ENCODE results near the gene C4orf50. TPM values are rescaled to one million over a fixed set of nuclear protein-coding genes. Genes with fewer than 3 reads are reported as not detected.

C4orf50 gene
- total RNA-seq, 1 donor from 2014 or later, result 0.49 TPM

- Histone ChIP-seq H3K4me3 (no peak overlapping the region), H3K4me1 (peaks cover 8% of the 10 kb centered on the region), H3K36me3 (no peaks in the 10 kb centered on the region), H3K27ac (no peak overlapping the region), H3K9me3 (no peaks in the 10 kb centered on the region), H3K27me3 (no peaks in the 10 kb centered on the region)
- DNase-seq (ENCODE audit: extremely low spot score in 2 of 2), result no peak
- intact Hi-C loops (cut with DNase I), result no loop called here
- TF ChIP-seq POLR2A (IDR thresholded peaks at IDR 0.05), result no peak
- TF ChIP-seq POLR2AphosphoS5 (IDR thresholded peaks at IDR 0.05; ENCODE audit: insufficient read depth in 1 of 2, low read depth in 1 of 2), result no peak
- no peak for TF ChIP-seq CTCF (IDR thresholded peaks at IDR 0.05)
These were observed 61.2 kb downstream of the C4orf50 start for GRCh38 chr4:5957076-5957475.

GRCh38 chr4:5956285-5957021 lies 61.8 kb downstream of the C4orf50 start:
- H3K27me3 ChIP-seq, result no peaks in the 10 kb centered on the region
- H3K4me3 ChIP-seq, result no peak overlapping the region
- H3K36me3 ChIP-seq, result no peaks in the 10 kb centered on the region
- TF ChIP-seq CTCF (IDR thresholded peaks at IDR 0.05) (no peak), POLR2A (IDR thresholded peaks at IDR 0.05) (no peak), POLR2AphosphoS5 (IDR thresholded peaks at IDR 0.05; ENCODE audit: insufficient read depth in 1 of 2, low read depth in 1 of 2) (no peak)
- peaks cover 8% of the 10 kb centered on the region for H3K4me1 ChIP-seq
- H3K9me3 ChIP-seq, result no peaks in the 10 kb centered on the region
- intact Hi-C loops (cut with DNase I), result no loop called here
- no peak for DNase-seq (ENCODE audit: extremely low spot score in 2 of 2)
- H3K27ac ChIP-seq, result no peak overlapping the region

- no peak overlapping the region for H3K4me3 ChIP-seq
- H3K27me3 ChIP-seq, result no peaks in the 10 kb centered on the region
- no peak for TF ChIP-seq POLR2AphosphoS5 (IDR thresholded peaks at IDR 0.05; ENCODE audit: insufficient read depth in 1 of 2, low read depth in 1 of 2)
- no peak for TF ChIP-seq POLR2A (IDR thresholded peaks at IDR 0.05)
- TF ChIP-seq CTCF (IDR thresholded peaks at IDR 0.05), result no peak
- no peak for DNase-seq (ENCODE audit: extremely low spot score in 2 of 2)
- H3K27ac ChIP-seq, result no peak overlapping the region
- no peaks in the 10 kb centered on the region for H3K36me3 ChIP-seq
- no peaks in the 10 kb centered on the region for H3K9me3 ChIP-seq
- intact Hi-C loops (cut with DNase I), result no loop called here
- H3K4me1 ChIP-seq, result peaks cover 8% of the 10 kb centered on the region
These were observed 62.4 kb downstream of the C4orf50 start for GRCh38 chr4:5955856-5956255.

GRCh38 chr4:5955201-5955821 lies 62.9 kb downstream of the C4orf50 start:
- no peak for DNase-seq (ENCODE audit: extremely low spot score in 2 of 2)
- Histone ChIP-seq H3K36me3 (no peaks in the 10 kb centered on the region), H3K27me3 (no peaks in the 10 kb centered on the region), H3K4me3 (no peak overlapping the region), H3K4me1 (peaks cover 8% of the 10 kb centered on the region), H3K9me3 (no peaks in the 10 kb centered on the region), H3K27ac (no peak overlapping the region)
- TF ChIP-seq POLR2A (IDR thresholded peaks at IDR 0.05), result no peak
- TF ChIP-seq CTCF (IDR thresholded peaks at IDR 0.05), result no peak
- no peak for TF ChIP-seq POLR2AphosphoS5 (IDR thresholded peaks at IDR 0.05; ENCODE audit: insufficient read depth in 1 of 2, low read depth in 1 of 2)
- intact Hi-C loops (cut with DNase I), result no loop called here

All from vagina (tissue), 2 donors.